Ramos (cell line): ENCODE results near the gene DSG2.

Experiments
- in situ Hi-C: fragments of 300-500 bp; cut with MboI; formaldehyde crosslinking; loops from one replicate; pipeline ENCODE4 v1.14.3; 2022; ENCODE audit warnings: low sequenced_read_pairs; ENCODE audit not compliant: unreplicated experiment

DSG2 gene

DNA sequence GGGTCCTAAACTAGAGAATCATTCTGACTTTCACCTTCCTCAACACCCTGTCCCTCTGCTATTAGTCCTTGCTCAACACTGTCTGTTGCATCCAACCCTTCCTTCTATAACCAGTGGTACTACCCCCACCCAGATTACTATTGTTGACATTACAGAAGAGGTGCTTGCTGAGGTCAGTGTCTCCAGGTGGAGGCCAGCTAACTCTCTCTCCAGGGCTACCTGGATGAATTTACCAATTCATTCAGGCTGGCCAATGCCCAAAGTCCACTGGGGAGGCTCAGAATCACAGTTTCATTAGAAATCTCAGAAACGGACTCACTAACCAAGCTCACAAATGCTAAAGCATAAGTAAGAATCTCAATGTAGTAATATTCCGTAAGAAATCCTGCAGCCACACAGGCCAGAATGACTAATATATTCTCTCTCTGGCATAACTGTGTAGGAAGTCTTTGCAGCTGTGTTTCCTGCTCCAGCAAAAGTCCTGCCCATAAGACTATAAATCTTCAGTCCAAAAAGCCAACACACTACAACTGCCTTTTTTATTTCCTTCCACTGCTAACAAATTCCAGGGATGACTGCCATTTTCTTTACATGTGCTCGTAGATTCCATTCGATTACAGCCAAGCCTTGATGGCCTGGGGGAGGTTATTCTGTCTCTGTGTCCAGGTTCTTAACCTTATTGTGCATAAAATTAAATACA, 83.7 kb downstream of the DSG2 start:
- in situ Hi-C loops, result no loop called here

DNA sequence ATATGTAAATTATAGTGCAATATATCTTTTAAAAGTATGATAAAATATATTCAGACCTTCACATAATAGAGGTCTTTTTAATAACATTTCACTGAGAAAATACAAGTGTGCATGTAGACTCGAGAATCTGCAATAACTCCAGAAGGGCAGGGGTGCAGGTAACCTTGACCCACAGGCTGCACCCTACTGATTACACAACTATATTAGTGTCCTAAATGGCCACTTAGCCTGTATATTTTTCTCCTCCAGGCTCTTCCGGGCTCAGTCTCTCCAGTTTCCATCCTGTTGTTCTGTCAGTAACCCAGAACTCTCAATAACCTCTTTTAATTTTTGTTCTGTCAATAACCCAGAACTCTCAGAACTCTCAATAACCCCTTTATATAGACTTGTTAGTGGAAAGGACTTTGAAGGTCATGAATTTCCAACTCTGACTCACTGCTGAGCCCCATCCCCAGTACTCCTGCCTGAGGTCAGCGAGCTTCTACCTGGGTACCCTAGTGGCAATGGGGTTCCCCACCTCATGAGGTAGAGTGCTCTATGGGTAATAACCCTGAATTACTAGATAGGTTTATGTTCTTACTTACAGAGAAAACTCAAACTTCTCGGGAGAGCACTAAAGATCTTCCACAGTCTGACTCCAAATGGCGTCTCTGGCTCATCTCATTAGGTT, 85.3 kb downstream of the DSG2 start:
- in situ Hi-C loops, result no loop called here

DNA sequence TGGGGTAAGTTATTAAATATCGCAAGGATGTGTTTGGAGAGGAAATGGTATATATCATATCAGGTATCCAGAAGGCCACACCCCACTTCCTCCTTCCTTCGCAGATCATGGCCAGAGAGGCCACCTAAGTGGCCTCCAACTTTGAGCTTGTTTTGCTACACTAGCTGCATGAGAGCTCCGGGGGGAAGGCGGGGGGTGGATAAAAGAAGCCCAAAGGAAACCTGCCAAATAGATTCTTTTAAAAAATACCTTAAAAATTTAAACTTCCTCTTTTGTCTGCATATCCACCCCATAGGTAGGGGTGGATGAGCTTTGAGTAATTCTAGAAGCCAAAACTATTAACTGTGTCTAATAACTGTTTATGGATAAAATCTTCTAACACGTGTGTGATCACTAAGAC, 88.0 kb downstream of the DSG2 start:
- in situ Hi-C loops, result no loop called here

- in situ Hi-C loops, result no loop called here
Observed at GRCh38 chr18:31586616-31587015, 88.6 kb downstream of the DSG2 start.

GRCh38 chr18:31587529-31587928, 89.6 kb downstream of the DSG2 start:
- in situ Hi-C loops, result no loop called here

- in situ Hi-C loops, result no loop called here
Observed at GRCh38 chr18:31590570-31590969, 92.6 kb downstream of the DSG2 start.

DNA sequence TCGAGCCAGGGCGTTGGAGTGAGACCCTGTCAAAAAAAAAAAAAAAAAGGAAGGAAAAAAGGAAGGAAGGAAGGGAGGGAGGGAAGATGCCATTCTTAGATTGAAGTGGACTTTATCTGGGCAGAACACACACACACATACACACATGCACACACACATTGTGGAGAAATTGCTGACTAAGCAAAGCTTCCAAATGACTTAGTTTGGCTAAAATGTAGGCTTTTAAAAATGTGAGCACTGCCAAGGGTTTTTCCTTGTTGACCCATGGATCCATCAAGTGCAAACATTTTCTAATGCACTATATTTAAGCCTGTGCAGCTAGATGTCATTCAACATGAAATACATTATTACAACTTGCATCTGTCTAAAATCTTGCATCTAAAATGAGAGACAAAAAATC, 93.1 kb downstream of the DSG2 start:
- in situ Hi-C loops, result no loop called here

DNA sequence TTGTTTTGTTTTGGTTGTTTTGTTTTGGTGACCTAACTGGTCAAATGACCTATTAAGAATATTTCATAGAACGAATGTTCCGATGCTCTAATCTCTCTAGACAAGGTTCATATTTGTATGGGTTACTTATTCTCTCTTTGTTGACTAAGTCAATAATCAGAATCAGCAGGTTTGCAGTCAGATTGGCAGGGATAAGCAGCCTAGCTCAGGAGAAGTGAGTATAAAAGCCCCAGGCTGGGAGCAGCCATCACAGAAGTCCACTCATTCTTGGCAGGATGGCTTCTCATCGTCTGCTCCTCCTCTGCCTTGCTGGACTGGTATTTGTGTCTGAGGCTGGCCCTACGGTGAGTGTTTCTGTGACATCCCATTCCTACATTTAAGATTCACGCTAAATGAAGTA, 93.7 kb downstream of the DSG2 start, which contains the start of gene TTR:
TSS of gene TTR (plus strand) at position 250 of the 400 bp plus-strand sequence. CDS start at position 276, 26 bp downstream.
- in situ Hi-C loops, result no loop called here

- in situ Hi-C loops, result no loop called here
Observed at GRCh38 chr18:31592506-31593157, 94.7 kb downstream of the DSG2 start.

GRCh38 chr18:31595121-31595771, 97.3 kb downstream of the DSG2 start:
- in situ Hi-C loops, result no loop called here

- in situ Hi-C loops, result no loop called here
Observed at GRCh38 chr18:31596081-31596872, 98.3 kb downstream of the DSG2 start.

DNA sequence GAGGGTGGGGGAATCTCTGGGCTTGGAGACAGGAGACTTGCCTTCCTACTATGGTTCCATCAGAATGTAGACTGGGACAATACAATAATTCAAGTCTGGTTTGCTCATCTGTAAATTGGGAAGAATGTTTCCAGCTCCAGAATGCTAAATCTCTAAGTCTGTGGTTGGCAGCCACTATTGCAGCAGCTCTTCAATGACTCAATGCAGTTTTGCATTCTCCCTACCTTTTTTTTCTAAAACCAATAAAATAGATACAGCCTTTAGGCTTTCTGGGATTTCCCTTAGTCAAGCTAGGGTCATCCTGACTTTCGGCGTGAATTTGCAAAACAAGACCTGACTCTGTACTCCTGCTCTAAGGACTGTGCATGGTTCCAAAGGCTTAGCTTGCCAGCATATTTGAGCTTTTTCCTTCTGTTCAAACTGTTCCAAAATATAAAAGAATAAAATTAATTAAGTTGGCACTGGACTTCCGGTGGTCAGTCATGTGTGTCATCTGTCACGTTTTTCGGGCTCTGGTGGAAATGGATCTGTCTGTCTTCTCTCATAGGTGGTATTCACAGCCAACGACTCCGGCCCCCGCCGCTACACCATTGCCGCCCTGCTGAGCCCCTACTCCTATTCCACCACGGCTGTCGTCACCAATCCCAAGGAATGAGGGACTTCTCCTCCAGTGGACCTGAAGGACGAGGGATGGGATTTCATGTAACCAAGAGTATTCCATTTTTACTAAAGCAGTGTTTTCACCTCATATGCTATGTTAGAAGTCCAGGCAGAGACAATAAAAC, 100.2 kb downstream of the DSG2 start:
- in situ Hi-C loops, result no loop called here
